SK-N-MC (cell line): ENCODE measurements around the gene GRIK2.

Experiments used
- DNase-seq: peaks from one replicate; pipeline ENCODE4 v3.0.0-alpha.2; 2011; ENCODE audit warnings: low read depth, low spot score
- H3K27ac ChIP-seq: fragments of 200-600 bp; sonication (generic); 2 replicates; pipeline ENCODE4 v1.5.1; 2016; ENCODE audit warnings: mixed run types
- H3K36me3 ChIP-seq: fragments of 200-600 bp; sonication (generic); 2 replicates; pipeline ENCODE4 v1.6.1; 2017; ENCODE audit warnings: antibody characterized with exemption, low read length, mixed read lengths; ENCODE audit not compliant: insufficient read depth
- H3K4me3 ChIP-seq: fragments of 200-600 bp; sonication (generic); 2 replicates; pipeline ENCODE4 v1.5.1; 2016
- H3K9ac ChIP-seq: fragments of 200-600 bp; sonication (generic); 2 replicates; pipeline ENCODE4 v1.8.0; 2017; ENCODE audit warnings: mixed run types, mixed read lengths; ENCODE audit not compliant: insufficient read length
- H3K9me3 ChIP-seq: fragments of 200-600 bp; sonication (generic); 2 replicates; pipeline ENCODE4 v1.6.1; 2017; ENCODE audit warnings: low read depth, mild to moderate bottlenecking, antibody characterized with exemption, low read length, moderate library complexity, mixed read lengths
- EZH2 ChIP-seq: fragments of 200-600 bp; sonication (generic); IDR thresholded peaks from one replicate; pipeline ENCODE4 v1.6.1; 2017; ENCODE audit warnings: antibody characterized with exemption
- FOXP2 ChIP-seq: optimal IDR thresholded peaks from 2 replicates; pipeline ENCODE3; 2011; ENCODE audit warnings: mild to moderate bottlenecking, moderate library complexity; ENCODE audit not compliant: insufficient read depth; ENCODE audit errors: extremely low read length, control extremely low read depth
- POLR2AphosphoS5 ChIP-seq: IDR thresholded peaks from 2 replicates; pipeline ENCODE4 v1.6.1; 2012; ENCODE audit warnings: mild to moderate bottlenecking, low read depth, low read length, borderline replicate concordance

Gene GRIK2

GRCh38 chr6:101439790-101440189 lies 46.3 kb downstream of the GRIK2 start:
- TF ChIP-seq EZH2 (no peak), FOXP2 (no peak), POLR2AphosphoS5 (no peak)
- no peaks in the 10 kb centered on the region for H3K36me3 ChIP-seq
- H3K9ac ChIP-seq: no peak overlapping the region
- H3K9me3 ChIP-seq: no peaks in the 10 kb centered on the region
- DNase-seq: no peak
- H3K4me3 ChIP-seq: no peak overlapping the region
- no peak overlapping the region for H3K27ac ChIP-seq

- H3K9ac ChIP-seq: no peak overlapping the region
- DNase-seq: no peak
- H3K27ac ChIP-seq: no peak overlapping the region
- TF ChIP-seq EZH2 (no peak), POLR2AphosphoS5 (no peak), FOXP2 (no peak)
- no peaks in the 10 kb centered on the region for H3K36me3 ChIP-seq
- no peak overlapping the region for H3K4me3 ChIP-seq
- H3K9me3 ChIP-seq: no peaks in the 10 kb centered on the region
These were observed 49.8 kb downstream of the GRIK2 start for GRCh38 chr6:101443315-101443714.

GRCh38 chr6:101444717-101445116 lies 51.2 kb downstream of the GRIK2 start:
- no peaks in the 10 kb centered on the region for H3K9me3 ChIP-seq
- no peak overlapping the region for H3K9ac ChIP-seq
- H3K27ac ChIP-seq: 0 out of 2 replicates have a peak overlapping the region, but pooled peaks have one; percentile 48
- DNase-seq: no peak
- no peak overlapping the region for H3K4me3 ChIP-seq
- TF ChIP-seq FOXP2: no peak
- H3K36me3 ChIP-seq: peaks cover 3% of the 10 kb centered on the region; the same call in 1 of the 2 replicates

GRCh38 chr6:101445527-101445926 lies 52.0 kb downstream of the GRIK2 start:
- no peak for DNase-seq
- H3K9ac ChIP-seq: no peak overlapping the region
- H3K9me3 ChIP-seq: no peaks in the 10 kb centered on the region
- H3K36me3 ChIP-seq: peaks cover 3% of the 10 kb centered on the region; the same call in 1 of the 2 replicates
- TF ChIP-seq POLR2AphosphoS5 (no peak), FOXP2 (no peak), EZH2 (no peak)
- H3K27ac ChIP-seq: no peak overlapping the region
- no peak overlapping the region for H3K4me3 ChIP-seq

GRCh38 chr6:101450901-101451300 lies 57.4 kb downstream of the GRIK2 start:
- no peak for DNase-seq
- Histone ChIP-seq H3K9me3 (no peaks in the 10 kb centered on the region), H3K27ac (peak overlapping the region; percentile 23; the same call in 1 of the 2 replicates), H3K36me3 (peaks cover 3% of the 10 kb centered on the region; the same call in 1 of the 2 replicates), H3K9ac (no peak overlapping the region), H3K4me3 (no peak overlapping the region)
- TF ChIP-seq EZH2: no peak

- DNase-seq: no peak
These were observed 58.5 kb downstream of the GRIK2 start for GRCh38 chr6:101451981-101452380.

GRCh38 chr6:101453221-101453620 lies 59.7 kb downstream of the GRIK2 start:
- TF ChIP-seq EZH2: no peak
- TF ChIP-seq POLR2AphosphoS5: no peak; the same call in 1 of the 2 replicates
- no peak for TF ChIP-seq FOXP2
- peak overlapping the region; percentile 73 for H3K4me3 ChIP-seq
- DNase-seq: no peak
- H3K9ac ChIP-seq: peak overlapping the region; percentile 49
- H3K36me3 ChIP-seq: peaks cover 3% of the 10 kb centered on the region; the same call in 1 of the 2 replicates
- no peaks in the 10 kb centered on the region for H3K9me3 ChIP-seq
- H3K27ac ChIP-seq: peak overlapping the region; percentile 97

More at GRCh38 chr6:101451981-101452380, 58.5 kb downstream of the GRIK2 start:
- no peak for TF ChIP-seq POLR2AphosphoS5
- no peak for TF ChIP-seq FOXP2
- TF ChIP-seq EZH2: no peak
- peaks cover 3% of the 10 kb centered on the region; the same call in 1 of the 2 replicates for H3K36me3 ChIP-seq
- H3K4me3 ChIP-seq: peak overlapping the region; percentile 73
- H3K9me3 ChIP-seq: no peaks in the 10 kb centered on the region
- H3K9ac ChIP-seq: peak overlapping the region; percentile 49
- peak overlapping the region; percentile 97 for H3K27ac ChIP-seq

- Histone ChIP-seq H3K9me3 (no peaks in the 10 kb centered on the region), H3K4me3 (peak overlapping the region; percentile 73), H3K27ac (peak overlapping the region; percentile 97), H3K9ac (peak overlapping the region; percentile 49), H3K36me3 (no peaks in the 10 kb centered on the region)
- DNase-seq: no peak
- TF ChIP-seq FOXP2: no peak
These were observed 60.7 kb downstream of the GRIK2 start for GRCh38 chr6:101454106-101454676.

GRCh38 chr6:101458336-101458735 lies 64.8 kb downstream of the GRIK2 start:
- no peaks in the 10 kb centered on the region for H3K36me3 ChIP-seq
- H3K4me3 ChIP-seq: peak overlapping the region; percentile 24; the same call in 1 of the 2 replicates
- TF ChIP-seq POLR2AphosphoS5 (no peak), FOXP2 (peak; percentile 25), EZH2 (no peak)
- no peaks in the 10 kb centered on the region for H3K9me3 ChIP-seq
- no peak overlapping the region for H3K9ac ChIP-seq
- H3K27ac ChIP-seq: peak overlapping the region; percentile 83
- no peak for DNase-seq

- TF ChIP-seq POLR2AphosphoS5: no peak
- TF ChIP-seq EZH2: no peak
- no peak for TF ChIP-seq FOXP2
- no peaks in the 10 kb centered on the region for H3K36me3 ChIP-seq
- H3K9ac ChIP-seq: no peak overlapping the region
- peak overlapping the region; percentile 24; the same call in 1 of the 2 replicates for H3K4me3 ChIP-seq
- H3K27ac ChIP-seq: peak overlapping the region; percentile 83
- no peak for DNase-seq
- no peaks in the 10 kb centered on the region for H3K9me3 ChIP-seq
These were observed 65.3 kb downstream of the GRIK2 start for GRCh38 chr6:101458826-101459225.
